Nucleus accumbens (tissue), 56 donors: ENCODE results near the gene COL6A1.

ENCODE experiments used
- DNase-seq, 56 donors: peaks; one replicate each; lab custom pipeline; 2025; lab: John Stamatoyannopoulos, UW

The COL6A1 gene

GRCh38 chr21:45979651-45980050 is 1.9 kb upstream of the COL6A1 start:
- no peak for DNase-seq

GRCh38 chr21:45980271-45980670 is 1.3 kb upstream of the COL6A1 start:
- DNase-seq = no peak

- DNase-seq = no peak
Observed at GRCh38 chr21:45980697-45981096, 873 bp upstream of the COL6A1 start.

- no peak for DNase-seq
Observed at GRCh38 chr21:45982092-45982757, 655 bp downstream of the COL6A1 start.

- no peak for DNase-seq
Observed at GRCh38 chr21:45982758-45983648, 1.4 kb downstream of the COL6A1 start.

- DNase-seq = no peak
Observed at GRCh38 chr21:45983649-45983965, 2.0 kb downstream of the COL6A1 start.

- DNase-seq = no peak
Observed at GRCh38 chr21:45983981-45984551, 2.5 kb downstream of the COL6A1 start.

GRCh38 chr21:45984584-45985095 is 3.1 kb downstream of the COL6A1 start:
- DNase-seq = no peak

- no peak for DNase-seq
Observed at GRCh38 chr21:45985471-45986315, 4.1 kb downstream of the COL6A1 start.

- no peak for DNase-seq
Observed at GRCh38 chr21:45986316-45987051, 4.9 kb downstream of the COL6A1 start.

- DNase-seq = no peak
Observed at GRCh38 chr21:45987121-45987711, 5.6 kb downstream of the COL6A1 start.

GRCh38 chr21:45988366-45989347 is 7.1 kb downstream of the COL6A1 start:
- DNase-seq = no peak

- no peak for DNase-seq
Observed at GRCh38 chr21:45989355-45990048, 7.9 kb downstream of the COL6A1 start.

GRCh38 chr21:45990049-45990711 is 8.6 kb downstream of the COL6A1 start:
- no peak for DNase-seq

GRCh38 chr21:45990741-45991605 is 9.4 kb downstream of the COL6A1 start:
- DNase-seq = no peak
